ENCODE data around the gene DAAM2. TPM values are rescaled to one million over a fixed set of nuclear protein-coding genes. Genes with fewer than 3 reads are reported as not detected.
A peak's percentile ranks its signal among the peaks of the same experiment; 100 is the strongest.

The DAAM2 gene
- total and polyA plus RNA-seq, 2 donors from 2014 or later: 6.9 to 19.8 TPM

DNA sequence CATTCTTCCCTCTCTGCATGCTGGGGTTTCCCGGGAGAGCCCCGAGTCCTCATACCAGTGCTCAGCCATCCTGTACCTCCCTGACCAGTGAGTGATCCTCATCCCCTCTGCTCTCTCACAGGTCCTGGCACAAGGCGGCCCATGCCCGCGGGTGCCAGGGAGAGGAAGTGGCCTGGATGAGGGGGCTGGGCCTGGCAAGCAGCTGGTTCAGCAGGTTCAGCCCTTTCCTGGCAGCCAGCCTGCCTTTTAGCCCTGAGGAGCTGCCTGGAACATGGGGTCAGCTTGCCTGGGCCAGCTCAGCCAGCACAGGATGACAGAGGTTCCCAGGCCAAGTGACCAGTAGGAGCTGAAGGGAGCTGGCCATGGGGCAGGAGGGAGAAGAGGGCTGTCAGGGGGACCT, 131.2 kb downstream of the DAAM2 start:
- peaks cover 0 to 55% (median 26%) of the 10 kb centered on the region in 3 donors for H3K4me1 ChIP-seq (ENCODE audit: control insufficient read depth in 2 of 3, insufficient read depth in 2 of 3, low read depth in 1 of 3, low read length in 3 of 3)
- FAIRE-seq: no peak
- H3K27ac ChIP-seq (ENCODE audit: low read depth in 2 of 2, low read length in 2 of 2): peak overlapping the region; percentile 86 to 88
- DNase-seq: peak in 2 of 5 donors; percentile 33 to 94
- no peaks in the 10 kb centered on the region for H3K9me3 ChIP-seq (ENCODE audit: control insufficient read depth in 2 of 3, insufficient read depth in 1 of 3, low read length in 3 of 3)
- no peaks in the 10 kb centered on the region for H3K27me3 ChIP-seq (ENCODE audit: control insufficient read depth, insufficient read depth, low read length)
- TF ChIP-seq, protein P1, sequence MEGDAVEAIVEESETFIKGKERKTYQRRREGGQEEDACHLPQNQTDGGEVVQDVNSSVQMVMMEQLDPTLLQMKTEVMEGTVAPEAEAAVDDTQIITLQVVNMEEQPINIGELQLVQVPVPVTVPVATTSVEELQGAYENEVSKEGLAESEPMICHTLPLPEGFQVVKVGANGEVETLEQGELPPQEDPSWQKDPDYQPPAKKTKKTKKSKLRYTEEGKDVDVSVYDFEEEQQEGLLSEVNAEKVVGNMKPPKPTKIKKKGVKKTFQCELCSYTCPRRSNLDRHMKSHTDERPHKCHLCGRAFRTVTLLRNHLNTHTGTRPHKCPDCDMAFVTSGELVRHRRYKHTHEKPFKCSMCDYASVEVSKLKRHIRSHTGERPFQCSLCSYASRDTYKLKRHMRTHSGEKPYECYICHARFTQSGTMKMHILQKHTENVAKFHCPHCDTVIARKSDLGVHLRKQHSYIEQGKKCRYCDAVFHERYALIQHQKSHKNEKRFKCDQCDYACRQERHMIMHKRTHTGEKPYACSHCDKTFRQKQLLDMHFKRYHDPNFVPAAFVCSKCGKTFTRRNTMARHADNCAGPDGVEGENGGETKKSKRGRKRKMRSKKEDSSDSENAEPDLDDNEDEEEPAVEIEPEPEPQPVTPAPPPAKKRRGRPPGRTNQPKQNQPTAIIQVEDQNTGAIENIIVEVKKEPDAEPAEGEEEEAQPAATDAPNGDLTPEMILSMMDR (IDR thresholded peaks at IDR 0.05; ENCODE audit: borderline replicate concordance, extremely low read depth, insufficient read depth): no peak
- peak overlapping the region in 1 of 3 donors; percentile 40 for H3K9ac ChIP-seq (ENCODE audit: low read length in 3 of 3)
- peaks cover 0 to 38% (median 5%) of the 10 kb centered on the region in 3 donors for H3K36me3 ChIP-seq (ENCODE audit: control insufficient read depth in 2 of 3, insufficient read depth in 3 of 3, low read length in 3 of 3)
- intact Hi-C loops (cut with DNase I): no loop called here
- H3K4me3 ChIP-seq (ENCODE audit: low read length in 3 of 3): no peak overlapping the region

DNA sequence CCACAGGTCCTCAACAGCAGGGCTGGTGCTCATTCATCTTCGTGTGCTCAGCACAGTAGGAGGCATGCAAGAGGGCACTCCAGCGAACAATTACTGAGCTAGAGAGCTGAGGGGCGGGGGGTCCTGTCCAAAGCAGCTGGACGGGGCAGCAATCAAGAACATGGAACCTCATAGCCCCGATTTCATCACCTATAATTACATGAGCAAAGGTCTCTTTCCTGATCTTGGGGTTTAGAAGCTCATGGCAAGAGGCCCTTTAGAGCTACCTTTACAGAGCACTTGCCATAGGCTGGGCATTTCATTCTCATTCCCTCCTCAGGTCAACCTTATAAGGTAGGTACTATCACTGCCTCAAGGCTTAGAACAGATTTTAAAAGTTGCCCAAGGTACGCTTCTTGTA, 131.7 kb downstream of the DAAM2 start:
- TF ChIP-seq, protein P1 (IDR thresholded peaks at IDR 0.05; ENCODE audit: borderline replicate concordance, extremely low read depth, insufficient read depth): no peak
- no peaks in the 10 kb centered on the region for H3K27me3 ChIP-seq (ENCODE audit: control insufficient read depth, insufficient read depth, low read length)
- H3K27ac ChIP-seq (ENCODE audit: low read depth in 2 of 2, low read length in 2 of 2): peak overlapping the region; percentile 86 to 88
- peak overlapping the region in 1 of 3 donors; percentile 8 for H3K9ac ChIP-seq (ENCODE audit: low read length in 3 of 3)
- DNase-seq (no peak), FAIRE-seq (no peak)
- no peak overlapping the region for H3K4me3 ChIP-seq (ENCODE audit: low read length in 3 of 3)
- peaks cover 0 to 38% (median 5%) of the 10 kb centered on the region in 3 donors for H3K36me3 ChIP-seq (ENCODE audit: control insufficient read depth in 2 of 3, insufficient read depth in 3 of 3, low read length in 3 of 3)
- H3K9me3 ChIP-seq (ENCODE audit: control insufficient read depth in 2 of 3, insufficient read depth in 1 of 3, low read length in 3 of 3): no peaks in the 10 kb centered on the region
- peaks cover 0 to 59% (median 26%) of the 10 kb centered on the region in 3 donors for H3K4me1 ChIP-seq (ENCODE audit: control insufficient read depth in 2 of 3, insufficient read depth in 2 of 3, low read depth in 1 of 3, low read length in 3 of 3)
- intact Hi-C loops (cut with DNase I): no loop called here

DNA sequence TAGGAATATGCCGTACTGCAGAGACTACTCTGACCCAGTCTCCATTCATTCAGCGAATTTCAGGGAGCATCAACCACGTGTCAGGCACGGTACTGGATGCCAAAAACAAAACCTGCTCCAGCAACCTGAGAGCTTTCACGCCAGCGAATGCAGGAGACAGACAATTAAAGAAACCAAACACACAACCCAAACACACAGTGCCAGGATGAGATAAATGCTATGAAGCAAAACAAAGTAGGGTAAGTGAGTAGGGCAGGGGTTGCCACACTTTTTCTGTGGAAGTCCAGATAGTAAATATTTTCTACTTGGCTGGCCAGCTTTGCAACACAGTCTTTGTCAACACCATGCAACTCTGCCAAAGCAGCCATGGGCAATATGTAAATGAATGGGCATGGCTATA, 132.1 kb downstream of the DAAM2 start:
- Histone ChIP-seq H3K27me3 (ENCODE audit: control insufficient read depth, insufficient read depth, low read length) (no peaks in the 10 kb centered on the region), H3K27ac (ENCODE audit: low read depth in 2 of 2, low read length in 2 of 2) (peak overlapping the region; percentile 86 to 88), H3K36me3 (ENCODE audit: control insufficient read depth in 2 of 3, insufficient read depth in 3 of 3, low read length in 3 of 3) (peaks cover 0 to 38% (median 5%) of the 10 kb centered on the region in 3 donors), H3K4me1 (ENCODE audit: control insufficient read depth in 2 of 3, insufficient read depth in 2 of 3, low read depth in 1 of 3, low read length in 3 of 3) (peaks cover 0 to 59% (median 29%) of the 10 kb centered on the region in 3 donors), H3K9me3 (ENCODE audit: control insufficient read depth in 2 of 3, insufficient read depth in 1 of 3, low read length in 3 of 3) (no peaks in the 10 kb centered on the region), H3K4me3 (ENCODE audit: low read length in 3 of 3) (no peak overlapping the region), H3K9ac (ENCODE audit: low read length in 3 of 3) (peak overlapping the region in 1 of 3 donors; percentile 8)
- intact Hi-C loops (cut with DNase I): no loop called here
- TF ChIP-seq, protein P1 (IDR thresholded peaks at IDR 0.05; ENCODE audit: borderline replicate concordance, extremely low read depth, insufficient read depth): no peak
- FAIRE-seq: no peak
- no peak for DNase-seq

All from kidney (tissue), 14 donors.